Pancreas (tissue), 10 donors: ENCODE data around the gene CHMP4B. TPM values are rescaled to one million over a fixed set of nuclear protein-coding genes. Genes with fewer than 3 reads are reported as not detected.
A peak's percentile ranks its signal among the peaks of the same experiment; 100 is the strongest.

Experiments
- ATAC-seq, 4 donors: fragments of 200-7000 bp; cut with Tn5 transposase; one replicate each; pipeline versions ENCODE4 v1.8.0 to v1.9.1; 2020; ENCODE audit warnings: mild to moderate bottlenecking in 4 of 4, moderate library complexity in 4 of 4
- DNase-seq, 6 donors: peaks; one replicate each; pipeline ENCODE4 v3.0.0-alpha.2; 2020
- FAIRE-seq: peaks from 2 replicates; lab custom pipeline; 2012; peaks lifted over from hg19 to GRCh38; lab: Jason Lieb, UNC
- H3K27ac ChIP-seq, 4 donors: fragments of 200-600 bp; sonication (generic); 1 replicate in 3 of 4; 2 replicates in 1 of 4; pipeline versions ENCODE4 v1.5.0 to v1.8.0; 2020
- H3K27me3 ChIP-seq, 4 donors: fragments of 200-600 bp; one replicate each; pipeline ENCODE4 v1.8.0; 2021
- H3K36me3 ChIP-seq, 3 donors: fragments of 200-600 bp; sonication (generic) in 1 of 3; one replicate each; pipeline versions ENCODE4 v1.5.0 to v1.8.0; 2020 to 2021
- H3K4me1 ChIP-seq, 3 donors: fragments of 200-600 bp; one replicate each; pipeline ENCODE4 v1.8.0; 2021
- H3K4me3 ChIP-seq, 4 donors: fragments of 200-600 bp; sonication (generic) in 2 of 4; one replicate each; pipeline versions ENCODE4 v1.5.0 to v1.8.0; 2020 to 2021
- H3K9me3 ChIP-seq, 4 donors: fragments of 200-600 bp; one replicate each; pipeline ENCODE4 v1.8.0; 2021
- CTCF ChIP-seq, 4 donors: fragments of 200-600 bp; sonication (generic) in 3 of 4; IDR thresholded peaks; one replicate each; pipeline versions ENCODE4 v1.5.0 to v1.8.0; 2021; ENCODE audit warnings: antibody characterized with exemption in 4 of 4
- WGBS, 2 donors: extraction: QIAGEN DNeasy Blood & Tissue Kit; methylation state at CpG; one replicate each; pipeline ENCODE4 v1.1.7; 2013; 5-methylcytosine and 5-hydroxymethylcytosine counted together
- intact Hi-C, 3 donors: fragments of 100-400 bp; cut with DNase I; formaldehyde crosslinking; loops; one replicate each; pipeline versions ENCODE4 v1.11.1 to v1.14.2; 2022
- polyA plus RNA-seq, 2 donors: library from polyadenylated mRNA; stranded (reverse); fragments of 200-250 nt; gene quantifications; one replicate each; pipeline ENCODE4 v1.2.3, GENCODE V29; 2013
- total RNA-seq, 6 donors: library from RNA; stranded (reverse); fragmentation: NEBNext Ultra II Directional in 4 of 6; extraction: Animal tissue kit (Norgen Biotek cat#: 25700) in 4 of 6; gene quantifications; one replicate each; pipeline versions ENCODE4 v1.2.1 to v1.2.4, GENCODE V29; 2021 to 2023
- donor health status: healthy with polysubstance abuse.
- donor health status: DM: no; HTN: no; CAD: no; lungs with moderate emphysema.
- donor health status: DM: no; HTN: no; CAD: no.
- donor health status: control.
- donor health status: control.
- donor health status: Bipolar disorder and iron deficiency.
- donor health status: DM: yes; HTN: yes; CAD: no.
- donor health status: DM: no; HTN: no; CAD: no.
- donor health status: DM: no; HTN: no; CAD: no.
- donor health status: DM: yes; HTN: yes; CAD: no.

The CHMP4B gene
- total and polyA plus RNA-seq, 8 donors, result 28.4 to 66.3 (median 42.6) TPM

DNA sequence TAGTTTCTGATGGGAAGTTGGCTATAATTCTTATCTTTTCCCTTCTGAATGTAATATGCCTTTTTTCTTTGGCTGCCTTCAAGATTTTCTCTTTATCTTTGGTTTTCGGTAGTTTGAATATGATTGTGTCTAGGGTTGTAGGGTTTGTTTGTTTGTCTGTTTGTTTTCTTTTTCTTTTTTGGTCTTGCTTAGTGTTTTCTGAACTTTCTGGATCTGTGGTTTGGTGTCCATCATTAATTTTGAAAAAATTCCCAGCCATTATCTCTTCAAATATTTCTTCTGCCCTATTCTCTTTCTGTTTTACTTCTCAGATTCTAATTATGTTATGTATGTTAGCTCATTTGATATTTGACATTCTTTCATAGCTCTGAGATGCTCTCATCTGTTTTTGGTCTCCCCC, 79.4 kb downstream of the CHMP4B start:
- TF ChIP-seq CTCF (IDR thresholded peaks at IDR 0.05), result no peak
- intact Hi-C loops, result no loop called here
- 87 to 96% methylated on average over 1 of the region's 1 CpG for WGBS, 2 donors
- H3K9me3 ChIP-seq, result no peaks in the 10 kb centered on the region
- DNase-seq, result no peak
- no peak overlapping the region for H3K4me3 ChIP-seq
- H3K27me3 ChIP-seq, result no peaks in the 10 kb centered on the region
- H3K27ac ChIP-seq, result no peak overlapping the region
- ATAC-seq, result no peak
- no peaks in the 10 kb centered on the region for H3K36me3 ChIP-seq
- no peaks in the 10 kb centered on the region for H3K4me1 ChIP-seq
- no peak for FAIRE-seq

- no peaks in the 10 kb centered on the region for H3K4me1 ChIP-seq
- H3K27me3 ChIP-seq, result no peaks in the 10 kb centered on the region
- DNase-seq (no peak), ATAC-seq (no peak), FAIRE-seq (no peak)
- no peak overlapping the region for H3K27ac ChIP-seq
- H3K9me3 ChIP-seq, result no peaks in the 10 kb centered on the region
- WGBS, 2 donors, result 75 to 79% methylated on average over 4 of the region's 4 CpGs
- no peak overlapping the region for H3K4me3 ChIP-seq
- intact Hi-C loops, result no loop called here
- no peaks in the 10 kb centered on the region for H3K36me3 ChIP-seq
- TF ChIP-seq CTCF (IDR thresholded peaks at IDR 0.05), result no peak
Observed at GRCh38 chr20:33893314-33893713, 82.2 kb downstream of the CHMP4B start.

GRCh38 chr20:33894798-33895197, 83.7 kb downstream of the CHMP4B start:
- DNase-seq, result no peak
- Histone ChIP-seq H3K27ac (no peak overlapping the region), H3K4me3 (no peak overlapping the region), H3K27me3 (no peaks in the 10 kb centered on the region), H3K4me1 (no peaks in the 10 kb centered on the region), H3K9me3 (no peaks in the 10 kb centered on the region), H3K36me3 (no peaks in the 10 kb centered on the region)
- TF ChIP-seq CTCF (IDR thresholded peaks at IDR 0.05), result no peak
- FAIRE-seq, result no peak
- intact Hi-C loops, result no loop called here
- ATAC-seq, result no peak
- WGBS, 2 donors, result 82 to 90% methylated on average over 3 of the region's 3 CpGs

DNA sequence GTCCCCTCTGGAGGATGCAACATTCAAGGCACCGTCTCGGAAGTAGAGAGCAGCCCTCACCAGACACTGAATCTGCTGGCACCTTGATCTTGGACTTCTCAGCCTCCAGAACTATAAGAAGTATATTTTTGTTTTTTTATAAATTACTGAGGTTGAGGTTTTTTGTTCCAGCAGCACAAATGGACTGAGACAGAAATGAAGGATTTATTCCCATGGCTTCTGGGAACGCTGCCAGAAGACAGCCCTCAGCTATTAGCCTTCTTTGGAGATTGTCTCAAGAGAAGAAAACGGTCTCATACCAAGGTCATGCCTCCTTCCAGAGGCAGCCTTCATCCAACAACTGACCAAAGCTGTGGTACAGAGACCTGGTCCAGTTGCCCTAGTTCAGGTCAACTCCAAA, 85.4 kb downstream of the CHMP4B start:
- ATAC-seq, result peak in 2 of 4 donors; percentile 41 to 45
- no peak overlapping the region for H3K4me3 ChIP-seq
- intact Hi-C loops, result no loop called here
- peak in 2 of 6 donors; percentile 9 to 29 for DNase-seq
- no peak overlapping the region for H3K27ac ChIP-seq
- H3K36me3 ChIP-seq, result no peaks in the 10 kb centered on the region
- TF ChIP-seq CTCF (IDR thresholded peaks at IDR 0.05), result no peak
- FAIRE-seq, result no peak
- H3K9me3 ChIP-seq, result no peaks in the 10 kb centered on the region
- H3K4me1 ChIP-seq, result no peaks in the 10 kb centered on the region
- no peaks in the 10 kb centered on the region for H3K27me3 ChIP-seq
- WGBS, 2 donors, result 47 to 50% methylated on average over 4 of the region's 4 CpGs

DNA sequence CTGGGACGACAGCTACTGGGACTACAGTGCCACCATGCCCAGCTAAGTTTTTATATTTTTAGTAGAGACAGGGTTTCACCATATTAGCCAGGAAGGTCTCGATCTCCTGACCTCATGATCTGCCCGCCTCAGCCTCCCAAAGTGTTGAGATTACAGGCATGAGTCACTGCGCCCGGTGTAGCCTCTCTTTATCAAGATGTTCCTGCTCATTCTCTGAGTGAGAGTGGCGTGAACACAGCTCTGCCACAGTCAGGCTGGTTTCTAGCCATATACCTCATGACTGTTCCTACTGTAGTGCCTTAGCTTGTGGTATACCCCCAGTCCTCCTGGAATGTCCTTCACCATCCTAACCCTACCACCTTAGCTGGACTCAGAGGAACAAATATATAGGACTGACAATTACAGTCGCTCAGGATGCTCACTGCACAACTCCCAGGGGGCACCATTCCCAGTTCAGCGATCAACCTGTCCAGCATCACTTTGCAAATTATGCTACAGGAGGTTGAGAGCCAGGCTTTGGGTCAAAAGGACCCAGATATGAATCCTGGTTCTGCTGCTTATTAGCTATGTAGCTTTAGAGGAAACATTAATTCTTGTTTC, 86.3 kb downstream of the CHMP4B start:
- Histone ChIP-seq H3K4me3 (no peak overlapping the region), H3K36me3 (no peaks in the 10 kb centered on the region), H3K4me1 (no peaks in the 10 kb centered on the region), H3K27me3 (no peaks in the 10 kb centered on the region), H3K27ac (no peak overlapping the region), H3K9me3 (no peaks in the 10 kb centered on the region)
- intact Hi-C loops, result no loop called here
- no peak for FAIRE-seq
- ATAC-seq, result peak in 2 of 4 donors; percentile 48 to 61
- no peak for DNase-seq
- WGBS, 2 donors, result 59 to 71% methylated on average over 8 of the region's 8 CpGs
- no peak for TF ChIP-seq CTCF (IDR thresholded peaks at IDR 0.05)
